ENCODE measurements around the gene BBS9. TPM values are rescaled to one million over a fixed set of nuclear protein-coding genes. Genes with fewer than 3 reads are reported as not detected.

Gene BBS9
- total and polyA plus RNA-seq, 2 experiments from 2014 or later = 27.2 to 66.1 TPM

- no peaks in the 10 kb centered on the region for H4K20me1 ChIP-seq (replicated peaks; ENCODE audit: insufficient read depth)
- Mint-ChIP-seq H3K36me3 (ENCODE audit: low read depth) (peaks cover 13% of the 10 kb centered on the region), H3K4me3 (no peak overlapping the region), H3K27ac (no peak overlapping the region), H3K27me3 (ENCODE audit: insufficient read depth, low read depth, poor library complexity) (no peaks in the 10 kb centered on the region), H3K9me3 (peaks cover 6% of the 10 kb centered on the region; the same call in 1 of the 3 replicates), H3K4me1 (peaks cover 8% of the 10 kb centered on the region)
- DNase-seq (ENCODE audit: low spot score) (no peak), ATAC-seq (no peak)
- no peaks in the 10 kb centered on the region for H3K36me3 ChIP-seq (ENCODE audit: insufficient read depth)
- peaks cover 4% of the 10 kb centered on the region; the same call in 1 of the 2 replicates for H3K4me1 ChIP-seq (ENCODE audit: insufficient read depth)
- no peaks in the 10 kb centered on the region for H3K27me3 ChIP-seq (ENCODE audit: insufficient read depth)
- H3K27ac ChIP-seq (ENCODE audit: low read depth) = no peak overlapping the region
- H3K4me3 ChIP-seq = no peak overlapping the region
- no peak for TF ChIP-seq ZNF331 (CRISPR knock-in tag; IDR thresholded peaks at IDR 0.05; ENCODE audit: low read depth)
- TF ChIP-seq CREB1 (CRISPR knock-in tag; IDR thresholded peaks at IDR 0.05; ENCODE audit: low read depth) = no peak
- no peak for TF ChIP-seq EZH2 (IDR thresholded peaks at IDR 0.05; ENCODE audit: low read depth, unreplicated experiment)
- no peak for TF ChIP-seq ZNF462 (CRISPR knock-in tag; IDR thresholded peaks at IDR 0.05)
- TF ChIP-seq STAT1 (IDR thresholded peaks at IDR 0.05; ENCODE audit: unreplicated experiment) = no peak
- no peak for TF ChIP-seq ZNF114 (CRISPR knock-in tag; IDR thresholded peaks at IDR 0.05)
- no peak for TF ChIP-seq ETS1 (IDR thresholded peaks at IDR 0.05)
- TF ChIP-seq CTCF (conservative IDR thresholded peaks at IDR 0.05; ENCODE audit: low read depth in 2 of 2) = no peak
- no peak for TF ChIP-seq EZH2phosphoT487 (IDR thresholded peaks at IDR 0.05; ENCODE audit: unreplicated experiment)
- no peak for TF ChIP-seq POLR2AphosphoS5 (IDR thresholded peaks at IDR 0.05; ENCODE audit: low read depth)
- no peak for TF ChIP-seq NANOG (IDR thresholded peaks at IDR 0.05; ENCODE audit: borderline replicate concordance)
- TF ChIP-seq JUNB (IDR thresholded peaks at IDR 0.05; ENCODE audit: unreplicated experiment) = no peak
- no peak for TF ChIP-seq REST (IDR thresholded peaks at IDR 0.05; ENCODE audit: unreplicated experiment)
- H2AFZ ChIP-seq = no peak overlapping the region
- no peaks in the 10 kb centered on the region for H3K9me2 ChIP-seq (ENCODE audit: insufficient read depth)
- H3K4me2 ChIP-seq = no peak overlapping the region
- no peaks in the 10 kb centered on the region for H3K79me2 ChIP-seq (replicated peaks; ENCODE audit: insufficient read depth)
- H3F3A ChIP-seq (replicated peaks; ENCODE audit: low read depth) = no peaks in the 10 kb centered on the region
Observed at GRCh38 chr7:33644489-33644888, 515.1 kb downstream of the BBS9 start.

Data from GM23338 (cell line).